NCI-H2227 (cell line): ENCODE data around the gene KLRC2.
"Not testable (repeated sequence)": the region's sequence is repeated elsewhere in the genome, so short reads cannot be mapped to it uniquely, and the experiment has no call there.

Experiments used
- DNase-seq: peaks from one replicate; lab custom pipeline; 2025; ENCODE audit not compliant: unreplicated experiment; lab: John Stamatoyannopoulos, UW

The KLRC2 gene

DNA sequence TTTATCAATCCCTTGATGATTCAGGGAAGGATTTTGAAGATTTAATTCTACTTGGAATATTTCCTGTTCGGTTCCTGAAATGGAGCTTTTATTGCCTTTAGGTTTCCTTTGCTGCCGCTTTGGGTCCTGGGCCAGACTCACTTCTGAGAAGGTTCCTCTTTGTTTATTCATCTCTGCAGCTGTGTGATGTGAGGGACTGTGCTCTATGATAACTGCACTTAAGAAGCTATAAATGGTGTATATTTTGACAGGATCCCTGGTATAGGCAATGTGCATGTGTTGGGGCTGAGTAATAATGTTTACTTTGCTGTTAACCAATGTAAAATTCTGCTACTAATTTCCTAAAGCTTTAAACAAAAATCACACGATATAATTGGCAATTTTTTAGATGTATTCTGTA lies at the start of gene KLRC2:
Gene KLRC2, minus strand, starts transcription at position 195 of the 400 bp plus-strand sequence. Its CDS starts 24 bp downstream, at position 171.
- not testable (repeated sequence) for DNase-seq

DNA sequence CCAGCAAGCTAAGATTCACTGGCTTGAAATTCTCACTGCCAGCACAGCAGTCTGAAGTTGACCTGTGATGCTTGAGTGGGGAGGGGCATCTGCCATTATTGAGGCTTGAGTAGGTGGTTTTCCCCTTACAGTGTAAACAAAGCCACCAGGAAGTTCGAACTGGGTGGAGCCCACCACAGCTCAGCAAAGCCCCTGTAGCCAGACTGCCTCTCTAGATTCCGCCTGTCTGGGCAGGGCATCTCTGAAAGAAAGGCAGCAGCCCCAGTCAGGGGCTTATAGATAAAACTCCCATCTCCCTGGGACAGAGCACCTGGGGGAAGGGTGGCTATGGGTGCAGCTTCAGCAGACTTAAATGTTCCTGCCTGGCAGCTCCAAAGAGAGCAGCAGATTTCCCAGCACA lies 46.1 kb upstream of the KLRC2 start:
- DNase-seq: not testable (repeated sequence)

DNA sequence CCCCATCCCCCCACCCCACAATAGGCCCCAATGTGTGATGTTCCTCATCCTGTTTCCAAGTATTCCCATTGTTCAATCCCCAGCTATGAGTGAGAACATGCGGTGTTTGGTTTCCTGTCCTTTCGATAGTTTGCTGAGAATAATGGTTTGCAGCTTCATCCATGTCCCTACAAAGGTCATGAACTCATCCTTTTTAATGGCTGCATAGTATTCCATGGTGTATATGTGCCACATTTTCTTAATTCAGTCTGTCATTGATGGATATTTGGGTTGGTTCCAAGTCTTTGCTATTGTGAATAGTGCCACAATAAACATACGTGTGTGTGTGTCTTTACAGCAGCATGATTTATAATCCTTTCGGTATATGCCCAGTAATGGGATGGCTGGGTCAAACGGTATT lies 37.0 kb upstream of the KLRC2 start:
- not testable (repeated sequence) for DNase-seq

DNA sequence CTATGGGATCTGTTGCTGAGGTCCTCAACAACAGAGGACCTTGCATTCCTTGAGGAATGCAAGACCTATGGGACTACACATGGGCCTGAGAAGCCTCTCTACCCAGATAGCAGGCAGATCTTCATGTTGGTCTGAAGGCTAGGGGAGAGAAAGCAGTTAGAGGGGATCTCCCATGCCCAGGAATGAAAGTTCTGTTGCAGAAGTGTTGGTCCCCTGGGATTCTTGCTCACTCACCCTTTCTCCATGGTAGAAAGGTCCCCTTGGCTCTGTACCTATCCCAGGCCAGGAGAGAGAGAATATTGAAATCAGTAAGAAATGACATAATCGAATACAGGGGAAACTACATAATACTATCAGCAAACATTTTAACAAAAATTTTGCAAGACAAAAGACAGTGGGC lies 33.9 kb upstream of the KLRC2 start:
- DNase-seq: no peak

DNA sequence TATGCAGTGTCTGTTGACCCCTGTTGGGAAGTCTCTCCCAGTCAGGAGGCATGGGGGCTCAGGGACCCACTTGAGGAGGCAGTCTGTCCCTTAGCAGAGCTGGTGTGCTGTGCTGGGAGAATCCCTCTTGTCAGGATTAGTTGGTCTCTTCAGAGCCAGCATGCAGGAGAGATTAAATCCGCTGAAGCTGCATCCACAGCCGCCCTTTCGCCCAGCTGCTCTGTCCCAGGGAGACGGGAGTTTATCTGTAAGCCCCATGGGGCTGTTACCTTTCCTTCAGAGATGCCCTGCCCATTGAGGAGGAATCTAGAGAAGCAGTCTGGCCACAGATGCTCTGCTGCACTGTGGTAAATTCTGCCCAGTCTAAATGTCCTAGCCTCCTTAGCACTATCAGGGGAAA lies 30.5 kb upstream of the KLRC2 start:
- DNase-seq: no peak

DNA sequence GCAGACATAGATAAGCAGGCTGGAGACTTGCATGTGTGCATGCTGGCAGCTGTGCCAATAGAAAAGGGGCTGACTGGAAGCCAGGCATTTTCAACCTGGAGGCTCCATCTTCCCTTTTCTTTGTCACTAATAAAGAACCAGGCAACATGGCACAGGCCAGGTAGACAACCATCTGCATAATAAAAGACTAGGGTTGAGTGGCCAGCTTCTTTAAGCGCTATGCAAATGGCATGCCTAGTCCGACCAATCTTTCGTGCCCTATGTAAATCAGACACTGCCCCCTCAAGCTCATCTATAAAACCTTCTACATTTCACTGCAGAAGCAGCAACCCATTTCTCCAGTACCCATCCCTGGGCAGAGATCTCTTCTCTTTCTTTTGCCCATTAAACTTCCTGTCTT lies 21.9 kb upstream of the KLRC2 start:
- DNase-seq: no peak

DNA sequence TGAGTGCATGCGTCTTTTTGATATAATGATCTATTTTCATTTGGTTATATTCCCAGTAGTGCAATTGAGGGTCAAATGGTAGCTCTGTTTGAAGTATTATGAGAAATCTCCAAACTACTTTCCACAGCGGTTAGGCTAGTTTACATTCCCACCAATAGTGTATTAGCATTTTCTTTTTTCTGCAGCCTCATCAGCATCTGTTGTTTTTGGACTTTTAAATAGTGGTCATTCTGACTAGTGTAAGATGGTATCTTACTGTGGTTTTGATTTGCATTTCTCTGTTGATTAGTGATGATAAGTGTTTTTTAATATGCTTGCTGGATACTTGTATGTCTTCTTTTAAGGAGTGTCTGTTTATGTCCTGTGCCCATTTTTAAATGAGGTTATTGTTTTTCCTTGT lies 21.0 kb upstream of the KLRC2 start:
- DNase-seq: no peak

DNA sequence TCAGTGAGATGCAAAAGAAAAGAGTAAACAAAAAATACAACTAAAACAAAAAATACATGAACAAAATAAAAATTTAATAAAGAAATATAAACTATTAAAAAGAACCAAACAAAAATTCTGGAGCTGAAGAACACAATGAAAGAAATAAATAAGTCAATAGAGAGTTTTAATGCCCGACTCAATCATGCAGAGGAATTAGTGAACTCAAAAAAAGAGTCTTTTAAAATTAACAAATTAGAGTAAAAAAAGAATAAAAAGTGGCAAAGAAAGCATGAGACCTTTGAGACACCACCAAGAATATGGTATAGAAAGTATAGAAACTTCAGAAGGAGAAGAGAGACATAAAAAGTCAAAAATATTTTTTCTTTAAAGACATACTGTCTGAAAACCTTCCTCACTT lies 20.0 kb upstream of the KLRC2 start:
- DNase-seq: no peak

DNA sequence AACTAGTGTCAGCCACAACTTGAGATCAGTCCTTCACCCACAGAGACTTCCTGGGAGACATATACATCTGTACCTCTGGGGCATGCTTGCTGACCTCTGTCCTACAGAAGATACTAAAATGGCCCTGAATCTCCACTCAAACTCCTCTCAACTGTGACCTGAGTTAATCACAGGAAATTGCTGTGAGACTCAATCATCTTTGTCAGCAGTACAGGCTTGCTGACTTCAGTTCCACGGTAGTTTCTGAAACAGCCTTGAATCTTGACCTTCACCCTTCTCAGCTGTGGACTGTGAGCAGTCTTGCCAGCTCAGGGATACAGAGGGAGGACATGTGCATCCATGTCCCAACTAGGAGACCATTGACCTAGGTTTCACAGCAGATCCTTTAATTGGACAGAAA lies 18.7 kb upstream of the KLRC2 start:
- DNase-seq: no peak

DNA sequence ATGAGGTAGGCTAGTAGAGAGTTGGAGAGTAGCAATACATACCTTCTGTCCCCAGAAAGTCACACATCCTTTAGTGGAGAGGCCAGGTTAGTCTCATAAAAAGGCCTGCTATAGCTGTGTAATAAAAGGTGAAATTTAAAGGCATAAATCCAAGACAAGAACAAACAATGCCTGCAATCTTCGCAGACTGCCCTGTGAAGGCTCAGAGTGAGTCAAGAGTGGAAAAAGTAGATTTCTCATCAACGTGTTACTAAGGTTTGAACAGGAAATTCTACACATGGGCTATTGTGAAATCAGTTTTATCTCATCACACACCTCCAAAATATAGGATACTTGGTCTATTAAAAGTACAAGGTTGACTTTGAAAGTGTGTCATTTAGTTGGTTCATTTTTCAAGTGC lies 17.3 kb upstream of the KLRC2 start, which contains the start of gene KLRC1:
Gene KLRC1, minus strand, starts transcription at position 222 of the 400 bp plus-strand sequence. CDS start 2,221 bp downstream, outside the sequence.
- no peak for DNase-seq

DNA sequence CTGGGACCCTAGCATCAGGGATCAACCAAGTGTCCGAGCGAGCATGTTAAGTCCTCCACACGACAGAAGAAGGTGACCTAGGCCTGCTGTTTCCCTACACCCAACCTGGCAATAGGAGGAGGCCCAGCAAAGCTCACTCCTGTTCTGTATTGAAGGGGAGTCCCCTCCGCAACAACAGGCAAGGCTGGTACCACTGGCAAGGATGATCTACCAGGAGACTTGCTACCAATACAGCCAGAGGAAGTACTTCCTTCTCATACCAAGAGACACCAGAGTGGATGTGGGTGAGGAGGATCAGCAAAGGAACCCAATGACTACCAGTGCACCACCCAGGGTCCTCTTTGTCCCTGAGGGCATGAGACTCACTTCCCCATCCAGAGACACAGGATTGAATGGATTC lies 12.4 kb upstream of the KLRC2 start:
- DNase-seq: no peak

DNA sequence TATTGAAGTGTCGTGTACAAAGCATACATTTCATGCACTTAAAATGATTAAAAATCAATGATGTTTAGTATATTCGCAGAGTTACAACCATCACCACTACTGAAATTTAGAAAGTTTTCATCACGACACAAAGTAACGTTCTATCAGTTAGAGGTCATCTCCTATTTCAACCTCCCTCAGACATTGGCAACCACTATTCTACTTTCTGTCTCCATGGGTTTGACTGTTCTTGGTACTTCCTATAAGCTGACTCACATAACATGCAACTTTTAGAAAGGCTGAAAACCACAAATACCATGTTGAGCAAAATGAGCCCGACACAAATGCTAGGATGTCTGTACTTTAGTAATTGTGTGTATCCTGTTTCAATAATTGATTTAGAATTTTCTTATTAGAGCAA lies 10.2 kb upstream of the KLRC2 start:
- DNase-seq: not testable (repeated sequence)

DNA sequence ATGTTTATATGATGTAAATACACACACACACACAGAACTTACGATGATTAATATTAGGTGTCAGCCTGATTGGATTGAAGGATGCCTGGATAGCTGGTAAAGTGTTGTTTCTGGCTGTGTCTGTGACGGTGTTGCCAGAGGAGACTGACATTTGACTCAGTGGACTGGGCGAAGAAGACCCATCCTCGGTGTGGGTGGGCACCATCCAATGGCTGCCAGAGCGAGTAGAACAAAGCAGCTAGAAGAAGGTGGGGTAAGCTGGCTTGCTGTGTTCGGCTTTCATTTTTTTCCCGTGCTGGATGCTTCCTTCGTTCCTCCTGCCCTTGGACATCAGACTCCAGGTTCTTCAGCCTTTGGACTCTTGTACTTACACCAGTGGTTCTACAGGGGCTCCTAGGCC lies 5.3 kb upstream of the KLRC2 start:
- not testable (repeated sequence) for DNase-seq

DNA sequence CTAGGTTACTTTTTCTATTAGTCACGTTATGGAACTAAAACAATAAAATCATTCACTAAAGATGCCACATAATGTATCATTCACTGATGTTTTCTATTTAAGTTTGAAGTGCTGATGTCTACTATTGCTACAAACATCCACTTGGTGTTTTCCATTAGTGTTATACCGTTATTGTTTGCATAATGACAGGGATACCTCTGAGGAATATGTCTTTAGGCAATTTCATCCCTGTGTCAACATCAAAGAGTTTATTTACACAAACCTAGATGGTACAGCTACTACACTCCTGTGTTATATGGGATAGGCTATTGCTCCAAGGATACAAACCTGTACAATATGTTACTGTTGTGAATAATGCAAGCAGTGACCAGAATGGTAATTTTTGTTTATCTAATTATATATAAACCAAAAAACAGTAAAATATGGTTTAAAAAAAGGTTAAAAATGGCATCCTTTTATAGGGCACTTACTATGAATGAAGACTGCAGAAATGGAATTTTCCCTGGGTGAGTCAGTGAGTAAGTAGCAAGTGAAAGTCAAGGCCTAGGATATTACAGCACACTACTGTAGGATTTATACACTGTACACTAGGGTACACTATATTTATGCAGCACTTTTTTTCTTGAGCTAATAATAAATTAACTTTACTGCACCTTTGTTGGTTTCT lies 3.9 kb upstream of the KLRC2 start:
- not testable (repeated sequence) for DNase-seq

DNA sequence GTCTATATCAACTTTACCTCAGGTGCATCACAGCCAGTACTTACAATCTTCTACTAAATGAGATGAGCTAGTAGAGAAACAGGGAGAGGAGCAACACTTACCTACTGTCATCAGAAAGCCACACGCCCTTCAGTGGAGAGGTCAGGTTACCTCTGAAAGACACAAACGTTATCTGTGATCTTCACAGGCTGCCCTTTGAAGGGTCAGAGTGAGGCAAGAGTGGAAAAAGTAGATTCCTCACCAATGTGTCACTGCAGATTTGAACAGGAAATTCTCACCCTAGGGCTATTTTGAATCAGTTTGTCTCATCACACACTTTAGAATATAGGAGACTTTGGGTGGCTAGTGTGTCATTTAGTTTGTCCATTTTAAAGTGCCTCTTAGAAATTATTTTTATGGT lies 1.8 kb upstream of the KLRC2 start:
- not testable (repeated sequence) for DNase-seq

DNA sequence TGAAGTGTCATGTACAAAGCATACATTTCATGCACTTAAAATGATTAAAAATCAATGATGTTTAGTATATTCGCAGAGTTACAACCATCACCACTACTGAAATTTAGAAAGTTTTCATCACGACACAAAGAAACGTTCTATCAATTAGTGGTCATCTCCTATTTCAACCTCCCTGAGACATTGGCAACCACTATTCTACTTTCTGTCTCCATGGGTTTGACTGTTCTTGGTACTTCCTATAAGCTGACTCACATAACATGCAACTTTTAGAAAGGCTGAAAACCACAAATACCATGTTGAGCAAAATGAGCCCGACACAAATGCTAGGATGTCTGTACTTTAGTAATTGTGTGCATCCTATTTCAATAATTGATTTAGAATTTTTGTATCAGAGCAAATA lies 5.2 kb downstream of the KLRC2 start:
- DNase-seq: not testable (repeated sequence)

DNA sequence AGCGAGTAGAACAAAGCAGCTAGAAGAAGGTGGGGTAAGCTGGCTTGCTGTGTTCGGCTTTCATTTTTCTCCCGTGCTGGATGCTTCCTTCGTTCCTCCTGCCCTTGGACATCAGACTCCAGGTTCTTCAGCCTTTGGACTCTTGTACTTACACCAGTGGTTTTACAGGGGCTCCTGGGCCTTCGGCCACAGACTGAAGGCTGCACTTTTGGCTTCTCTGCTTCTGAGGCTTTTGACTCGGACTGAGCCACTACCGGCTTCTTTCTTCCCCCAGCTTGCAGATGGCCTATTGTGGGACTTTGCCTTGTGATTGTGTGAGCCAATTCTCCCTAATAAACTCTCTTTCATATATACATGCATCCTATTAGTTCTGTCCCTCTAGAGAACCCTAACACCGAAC lies 9.9 kb downstream of the KLRC2 start:
- DNase-seq: not testable (repeated sequence)

DNA sequence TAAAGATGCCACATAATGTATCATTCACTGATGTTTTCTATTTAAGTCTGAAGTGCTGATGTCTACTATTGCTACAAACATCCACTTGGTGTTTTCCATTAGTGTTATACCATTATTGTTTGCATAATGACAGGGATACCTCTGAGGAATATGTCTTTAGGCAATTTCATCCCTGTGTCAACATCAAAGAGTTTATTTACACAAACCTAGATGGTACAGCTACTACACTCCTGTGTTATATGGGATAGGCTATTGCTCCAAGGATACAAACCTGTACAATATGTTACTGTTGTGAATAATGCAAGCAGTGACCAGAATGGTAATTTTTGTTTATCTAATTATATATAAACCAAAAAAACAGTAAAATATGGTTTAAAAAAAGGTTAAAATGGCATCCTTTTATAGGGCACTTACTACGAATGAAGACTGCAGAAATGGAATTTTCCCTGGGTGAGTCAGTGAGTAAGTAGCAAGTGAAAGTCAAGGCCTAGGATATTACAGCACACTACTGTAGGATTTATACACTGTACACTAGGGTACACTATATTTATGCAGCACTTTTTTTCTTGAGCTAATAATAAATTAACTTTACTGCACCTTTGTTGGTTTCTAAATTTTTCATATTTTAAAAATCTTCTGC lies 11.4 kb downstream of the KLRC2 start:
- DNase-seq: not testable (repeated sequence)

DNA sequence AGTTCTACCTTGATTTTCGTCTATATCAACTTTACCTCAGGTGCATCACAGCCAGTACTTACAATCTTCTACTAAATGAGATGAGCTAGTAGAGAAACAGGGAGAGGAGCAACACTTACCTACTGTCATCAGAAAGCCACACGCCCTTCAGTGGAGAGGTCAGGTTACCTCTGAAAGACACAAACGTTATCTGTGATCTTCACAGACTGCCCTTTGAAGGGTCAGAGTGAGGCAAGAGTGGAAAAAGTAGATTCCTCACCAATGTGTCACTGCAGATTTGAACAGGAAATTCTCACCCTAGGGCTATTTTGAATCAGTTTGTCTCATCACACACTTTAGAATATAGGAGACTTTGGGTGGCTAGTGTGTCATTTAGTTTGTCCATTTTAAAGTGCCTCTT lies 13.7 kb downstream of the KLRC2 start:
- DNase-seq: not testable (repeated sequence)

DNA sequence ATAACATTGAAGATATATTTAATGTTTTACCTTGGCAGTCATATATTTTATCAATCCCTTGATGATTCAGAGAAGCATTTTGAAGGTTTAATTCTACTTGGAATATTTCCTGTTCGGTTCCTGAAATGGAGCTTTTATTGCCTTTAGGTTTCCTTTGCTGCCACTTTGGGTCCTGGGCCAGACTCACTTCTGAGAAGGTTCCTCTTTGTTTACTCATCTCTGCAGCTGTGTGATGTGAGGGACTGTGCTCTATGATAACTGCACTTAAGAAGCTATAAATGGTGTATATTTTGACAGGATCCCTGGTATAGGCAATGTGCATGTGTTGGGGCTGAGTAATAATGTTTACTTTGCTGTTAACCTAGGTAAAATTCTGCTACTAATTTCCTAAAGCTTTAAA lies 15.5 kb downstream of the KLRC2 start, which contains the start of gene KLRC3:
Gene KLRC3, minus strand, starts transcription at position 262 of the 400 bp plus-strand sequence. Its CDS starts 45 bp downstream, at position 217.
- not testable (repeated sequence) for DNase-seq

DNA sequence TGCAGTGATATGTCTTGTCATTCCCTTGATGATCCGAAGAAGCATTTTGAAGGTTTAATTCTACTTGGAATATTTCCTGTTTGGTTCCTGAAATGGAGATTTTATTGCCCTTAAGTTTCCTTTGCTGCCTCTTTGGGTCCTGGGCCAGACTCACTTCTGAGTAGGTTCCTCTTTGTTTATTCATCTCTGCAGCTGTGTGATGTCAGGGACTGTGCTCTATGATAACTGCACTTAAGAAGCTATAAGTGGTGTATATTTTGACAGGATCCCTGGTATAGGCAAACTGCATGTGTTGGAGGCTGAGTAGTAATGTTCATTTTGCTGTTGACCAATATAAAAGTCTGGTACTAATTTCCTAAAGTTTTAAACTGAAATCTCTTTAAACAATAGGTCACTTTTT lies 26.4 kb downstream of the KLRC2 start, which contains the start of gene KLRC4:
Gene KLRC4, minus strand, starts transcription at position 366 of the 400 bp plus-strand sequence. Its CDS starts 182 bp downstream, at position 184.
- DNase-seq: no peak

DNA sequence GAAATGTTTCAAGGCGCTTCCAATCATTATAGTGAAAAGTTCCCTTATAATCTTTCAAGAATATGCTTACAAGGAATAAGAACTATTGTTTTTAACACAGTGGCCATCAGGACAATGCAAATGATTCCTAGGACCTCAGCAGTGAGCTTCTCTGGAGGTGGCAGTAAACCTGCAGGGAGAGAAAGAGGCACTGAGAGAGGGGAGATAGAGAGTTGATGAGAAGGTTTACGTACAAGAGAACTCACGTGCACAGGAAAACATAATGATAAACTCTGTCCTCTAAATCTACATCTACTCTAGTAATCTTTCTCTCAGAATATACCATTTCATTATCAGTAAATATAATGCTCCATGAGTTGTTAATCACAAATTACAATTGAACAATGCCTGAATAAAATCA lies 27.0 kb downstream of the KLRC2 start:
- DNase-seq: no peak
